GM19372 (cell line): Measurements from ENCODE around the gene SH2D4B.

Experiments
- ATAC-seq: cut with Tn5 transposase; IDR thresholded peaks from one replicate; pipeline ENCODE4 v1.9.1; 2021; ENCODE audit warnings: mild to moderate bottlenecking, low read depth, moderate library complexity; ENCODE audit not compliant: unreplicated experiment

SH2D4B gene

DNA sequence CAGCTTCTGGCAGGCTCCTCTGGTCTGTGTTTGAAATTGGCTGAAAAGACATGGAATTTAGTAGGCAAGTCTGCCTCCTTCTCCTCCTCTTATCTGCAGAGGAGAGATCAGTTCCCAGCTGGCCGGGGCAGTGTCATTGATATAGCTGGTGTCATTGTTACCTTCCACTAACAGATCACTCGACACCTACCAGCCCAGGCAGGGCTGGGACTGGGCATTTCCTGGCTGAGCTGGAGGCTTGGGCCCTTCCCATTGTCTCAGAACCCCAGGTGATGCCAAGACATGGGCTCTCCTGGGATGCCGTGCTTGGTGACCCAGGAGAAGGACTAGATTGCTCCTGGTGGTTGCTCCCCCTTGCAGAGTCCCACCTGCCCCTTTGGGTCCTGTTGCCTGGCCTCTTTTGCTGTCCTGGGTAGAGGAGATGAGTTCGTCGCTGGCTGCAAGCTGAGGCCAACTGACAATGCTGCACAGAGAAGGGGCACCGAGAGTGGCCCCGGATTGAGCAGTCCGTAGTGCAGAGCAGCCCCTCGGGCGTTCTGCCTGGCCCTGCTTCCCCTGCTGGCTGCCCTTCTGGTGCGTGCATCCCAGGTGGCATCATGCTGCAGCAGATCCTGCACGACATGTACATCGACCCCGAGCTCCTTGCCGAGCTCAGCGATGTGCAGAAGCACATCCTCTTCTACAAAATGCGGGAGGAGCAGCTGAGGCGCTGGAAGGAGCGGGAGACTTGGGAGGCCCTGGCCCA, at the start of gene SH2D4B:
TSS of gene SH2D4B (plus strand) at position 167 of the 745 bp plus-strand sequence. CDS start at position 597, 430 bp downstream.
- ATAC-seq = no peak

DNA sequence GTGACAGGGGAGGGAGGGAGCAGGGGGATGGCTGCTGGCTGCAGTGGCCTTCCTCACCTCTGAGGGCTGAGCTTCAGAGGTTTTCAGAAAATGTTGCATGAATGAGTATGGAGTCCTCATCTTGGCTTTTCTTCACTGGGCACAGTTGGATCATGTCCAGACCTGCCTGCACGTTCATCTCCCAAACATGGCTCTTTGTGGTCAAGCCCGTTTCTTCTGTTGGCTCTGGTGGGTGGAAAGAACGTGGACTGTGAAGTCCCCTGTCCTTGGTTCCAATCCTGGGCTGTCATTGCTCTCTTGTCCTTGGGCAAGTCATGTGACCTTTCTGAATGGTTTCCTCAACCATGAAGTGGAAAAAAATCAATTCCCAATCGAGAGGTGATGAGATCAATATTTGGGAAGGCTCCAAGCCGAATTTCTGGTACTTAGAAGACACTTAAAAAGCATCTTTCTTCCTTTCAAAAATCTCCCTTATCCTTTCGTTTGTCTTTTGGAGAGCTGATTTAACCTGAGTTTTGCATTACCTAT, 49.1 kb upstream of the SH2D4B start:
- ATAC-seq = no peak

DNA sequence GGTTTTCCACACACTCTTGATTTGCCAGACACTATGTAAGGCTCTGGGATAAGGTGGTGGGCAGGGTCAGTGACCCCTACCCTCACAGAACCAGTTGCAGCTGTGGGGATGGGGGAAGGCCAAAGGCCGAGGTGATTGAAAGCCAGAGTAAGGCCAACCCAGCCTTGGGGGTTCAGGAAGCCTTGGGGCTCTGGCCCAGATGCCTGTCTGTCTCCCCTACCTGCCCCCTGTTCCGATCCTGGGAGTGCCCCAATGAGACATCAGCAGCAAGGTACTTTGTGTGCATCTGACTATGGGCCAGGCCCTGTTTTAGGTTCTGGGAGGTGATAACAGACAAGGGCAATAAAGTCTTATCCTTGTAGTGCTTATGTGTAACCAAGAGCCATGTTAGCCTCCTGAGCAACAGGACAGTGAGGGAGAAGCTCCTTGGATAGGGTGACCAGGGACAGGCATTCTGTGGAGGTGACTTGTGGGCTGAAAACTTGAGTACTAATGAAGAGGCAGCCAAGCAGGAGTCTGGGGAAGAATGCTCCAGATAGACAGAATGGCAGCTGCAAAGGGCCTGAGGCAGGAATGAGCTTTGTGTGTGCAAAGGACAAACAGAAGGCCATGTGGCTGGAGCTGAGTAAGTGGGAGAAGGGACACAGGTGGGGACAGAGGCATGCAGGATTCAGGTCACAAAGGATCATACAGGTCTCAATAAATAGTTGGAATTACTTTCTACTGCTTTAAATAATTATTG, 48.2 kb upstream of the SH2D4B start:
- ATAC-seq = no peak

DNA sequence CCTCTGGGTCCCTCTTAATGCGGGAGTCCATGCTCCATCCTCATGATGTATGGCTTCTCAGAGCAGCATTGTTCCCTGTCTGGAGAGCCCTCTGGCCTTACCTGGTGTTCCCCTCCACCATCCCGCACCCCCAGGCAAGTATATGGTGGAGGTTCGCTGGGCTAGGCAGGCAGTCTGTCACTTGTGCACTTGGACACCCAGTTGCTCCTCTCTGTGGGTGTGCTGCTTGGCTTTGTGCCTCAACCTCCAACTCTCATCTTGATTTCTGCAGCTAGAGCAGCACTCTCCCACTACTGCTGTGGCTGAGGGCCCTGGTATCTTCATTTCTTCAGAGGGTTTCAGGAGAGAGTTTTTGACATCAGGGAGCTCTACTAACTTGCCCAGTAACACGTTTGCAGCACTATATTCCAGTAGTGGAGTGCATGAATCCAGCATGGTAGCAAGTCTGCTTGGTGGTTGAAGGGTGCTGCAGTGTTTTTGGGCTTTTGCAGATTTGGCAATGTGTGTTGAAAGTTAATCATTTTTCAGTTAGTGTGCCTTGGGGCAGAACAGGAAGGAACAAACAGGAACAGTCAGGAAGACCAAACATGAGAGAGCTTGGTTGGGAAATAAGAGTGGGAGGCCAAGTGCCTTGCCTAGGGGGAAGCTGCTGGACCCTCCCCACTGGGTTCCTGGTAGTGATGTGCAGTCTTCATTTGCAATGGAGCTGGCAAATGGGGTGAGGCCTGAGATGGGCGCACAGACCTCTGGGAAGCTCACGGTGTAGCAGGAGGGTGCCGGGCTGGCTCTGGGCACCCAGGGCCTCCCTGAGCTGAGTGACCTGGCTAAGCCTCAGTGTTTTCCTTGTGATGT, 46.2 kb upstream of the SH2D4B start:
- ATAC-seq = no peak

DNA sequence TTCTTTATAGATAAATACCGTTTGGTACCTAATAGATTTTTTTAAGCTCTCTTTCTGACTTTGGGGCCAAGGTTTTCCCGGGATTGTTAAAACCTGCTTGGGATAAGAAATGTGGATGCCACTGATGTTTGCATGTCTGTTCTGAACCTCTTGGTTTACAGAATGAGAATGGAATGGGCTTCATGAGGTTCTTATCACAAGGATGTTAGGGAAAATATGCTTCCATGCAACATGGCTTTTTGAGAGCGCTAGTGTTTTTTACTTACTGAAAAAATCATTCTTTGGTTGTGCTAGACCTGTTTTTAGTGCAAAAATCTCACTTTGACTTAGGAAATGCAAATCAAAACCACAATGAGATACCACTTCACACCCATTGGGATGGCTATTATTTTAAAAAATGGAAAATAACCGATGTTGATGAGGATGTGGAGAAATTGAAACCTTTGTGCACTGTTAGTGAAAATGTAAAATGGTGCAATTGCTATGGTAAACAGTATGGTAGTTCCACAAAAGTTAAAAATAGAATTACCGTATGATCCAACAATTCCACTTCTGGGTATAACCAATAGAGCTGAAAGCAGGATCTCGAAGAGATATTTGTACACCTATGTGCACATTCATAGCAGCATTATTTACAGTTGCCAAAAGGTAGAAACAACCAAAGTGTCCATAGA, 44.7 kb upstream of the SH2D4B start:
- ATAC-seq = no peak

DNA sequence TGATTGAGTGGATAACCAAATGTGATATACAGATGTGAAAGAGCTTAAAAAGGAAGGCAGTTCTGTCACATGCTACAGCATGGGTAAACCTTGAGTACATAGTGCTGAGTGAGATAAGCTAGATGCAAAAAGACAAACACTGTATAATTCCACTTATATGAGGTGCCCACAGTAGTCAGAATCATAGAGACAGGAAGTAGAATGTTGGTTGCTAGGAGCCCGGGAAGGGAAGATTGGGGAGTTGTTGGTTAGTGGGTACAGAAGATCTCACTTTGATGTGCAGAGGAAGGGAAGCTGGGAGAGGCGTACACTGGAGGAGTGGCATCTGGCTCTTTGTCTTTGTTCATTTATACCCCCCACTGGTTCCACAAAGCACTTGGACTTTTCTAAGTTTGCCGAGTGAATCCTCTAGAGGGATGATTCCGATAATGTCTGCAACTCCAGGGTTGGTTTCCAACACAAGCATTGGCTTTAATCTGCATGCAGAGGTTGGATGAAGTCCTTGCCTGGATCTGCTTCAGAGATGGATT, 44.1 kb upstream of the SH2D4B start:
- no peak for ATAC-seq

DNA sequence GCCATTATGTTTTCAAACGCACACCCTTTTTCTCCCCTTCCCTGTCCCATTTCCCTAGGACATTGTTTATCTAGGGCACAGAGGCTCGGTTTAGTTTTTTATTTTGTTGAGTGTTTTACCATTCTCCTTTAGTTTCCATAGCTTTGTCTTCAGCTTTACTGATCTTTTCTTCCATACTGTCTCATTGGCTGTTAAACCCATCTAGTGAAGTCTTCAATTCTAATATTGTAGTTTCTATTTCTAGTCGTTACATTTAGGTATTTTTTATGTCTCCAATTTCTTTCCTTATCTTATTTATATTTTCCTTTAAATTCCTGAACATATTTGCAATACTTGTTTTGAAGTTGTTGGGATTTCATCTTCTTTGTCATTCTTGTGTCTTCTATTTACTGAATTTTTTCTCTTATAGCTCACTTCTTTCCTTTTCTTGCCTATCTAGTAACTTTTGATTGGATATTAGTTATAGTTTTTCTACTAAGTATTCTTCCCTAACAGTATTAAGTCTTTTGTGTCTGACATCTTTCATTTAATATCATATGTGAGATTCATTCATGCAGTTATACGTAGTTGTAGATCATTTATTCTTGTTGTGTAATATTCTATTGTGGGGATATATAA, 41.0 kb upstream of the SH2D4B start:
- ATAC-seq = no peak

DNA sequence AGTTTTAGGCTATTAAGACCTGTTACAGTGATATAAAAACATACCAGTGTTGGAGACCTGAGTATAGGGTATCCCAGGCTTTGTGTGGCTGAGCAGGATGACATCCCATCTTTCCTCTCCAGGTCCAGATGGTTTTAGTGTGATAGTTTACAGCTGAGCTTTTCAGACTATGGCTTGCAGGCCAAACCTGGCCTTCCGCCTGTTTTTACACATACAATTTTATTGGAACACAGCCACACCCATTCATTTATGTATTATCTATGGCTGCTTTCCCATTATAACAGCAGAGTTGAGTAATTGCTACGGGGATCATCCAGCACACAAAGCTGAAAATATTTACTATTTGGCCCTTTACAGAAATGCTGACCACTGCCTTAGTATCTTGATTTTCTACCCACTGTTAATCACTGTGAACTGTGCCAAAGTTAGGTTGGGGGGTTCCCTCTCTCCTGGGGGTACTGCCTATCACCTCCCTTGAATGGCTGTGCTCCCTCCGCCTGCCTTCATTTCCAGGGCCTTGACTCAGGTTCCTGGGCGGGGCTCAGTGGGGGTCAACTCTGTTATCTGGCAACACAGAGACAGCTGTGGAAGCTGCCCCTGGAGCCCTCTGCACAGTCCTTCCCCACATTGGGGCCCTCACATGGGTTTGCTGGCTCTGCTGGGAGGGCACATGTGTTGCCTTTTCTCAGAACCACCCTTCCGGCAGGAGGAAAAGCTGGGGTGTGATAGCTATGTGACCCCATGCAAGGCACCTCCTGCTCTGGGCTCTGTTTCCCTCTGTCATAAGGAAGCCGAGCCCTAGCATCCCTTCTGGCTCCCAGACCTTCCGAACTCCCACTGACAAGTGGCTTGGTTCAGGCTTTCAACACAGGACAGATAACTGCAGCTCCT, 40.3 kb upstream of the SH2D4B start:
- ATAC-seq = no peak

DNA sequence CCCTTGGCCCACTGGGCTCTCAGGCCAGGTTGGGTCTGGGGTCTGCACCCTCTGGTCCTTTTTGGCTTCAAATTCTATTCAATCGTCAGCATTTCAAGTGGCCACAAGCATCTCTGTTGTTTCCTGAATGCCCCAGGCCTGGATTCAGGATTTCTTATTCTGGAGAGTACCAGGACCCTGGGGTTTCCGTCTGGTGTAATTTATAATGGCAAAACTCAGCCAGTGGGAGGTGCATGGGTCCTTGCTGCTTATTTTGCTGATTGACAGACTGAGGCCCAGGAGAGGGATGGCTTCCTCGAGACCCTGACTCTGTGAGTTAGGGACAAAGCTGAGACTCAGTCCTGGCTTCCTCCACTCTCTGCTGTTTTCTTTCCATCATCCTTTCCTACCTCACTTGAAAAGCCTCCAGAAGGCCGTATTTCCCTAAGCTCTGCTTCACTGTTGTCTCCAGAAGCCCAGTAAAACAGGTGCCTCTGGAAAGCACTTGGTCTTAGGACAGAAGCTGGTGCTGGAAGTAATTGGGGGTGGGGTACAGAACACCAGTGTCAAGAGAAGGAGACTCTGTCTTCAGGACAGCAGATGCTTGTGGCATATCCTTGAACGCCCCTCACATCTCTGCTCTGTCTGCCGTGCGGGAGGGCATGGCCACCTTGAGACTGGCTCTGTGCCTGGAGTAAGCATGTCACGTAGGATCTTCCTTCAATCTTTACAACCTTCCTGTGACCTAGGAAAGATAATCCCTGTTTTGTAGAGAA, 39.4 kb upstream of the SH2D4B start:
- ATAC-seq = no peak

DNA sequence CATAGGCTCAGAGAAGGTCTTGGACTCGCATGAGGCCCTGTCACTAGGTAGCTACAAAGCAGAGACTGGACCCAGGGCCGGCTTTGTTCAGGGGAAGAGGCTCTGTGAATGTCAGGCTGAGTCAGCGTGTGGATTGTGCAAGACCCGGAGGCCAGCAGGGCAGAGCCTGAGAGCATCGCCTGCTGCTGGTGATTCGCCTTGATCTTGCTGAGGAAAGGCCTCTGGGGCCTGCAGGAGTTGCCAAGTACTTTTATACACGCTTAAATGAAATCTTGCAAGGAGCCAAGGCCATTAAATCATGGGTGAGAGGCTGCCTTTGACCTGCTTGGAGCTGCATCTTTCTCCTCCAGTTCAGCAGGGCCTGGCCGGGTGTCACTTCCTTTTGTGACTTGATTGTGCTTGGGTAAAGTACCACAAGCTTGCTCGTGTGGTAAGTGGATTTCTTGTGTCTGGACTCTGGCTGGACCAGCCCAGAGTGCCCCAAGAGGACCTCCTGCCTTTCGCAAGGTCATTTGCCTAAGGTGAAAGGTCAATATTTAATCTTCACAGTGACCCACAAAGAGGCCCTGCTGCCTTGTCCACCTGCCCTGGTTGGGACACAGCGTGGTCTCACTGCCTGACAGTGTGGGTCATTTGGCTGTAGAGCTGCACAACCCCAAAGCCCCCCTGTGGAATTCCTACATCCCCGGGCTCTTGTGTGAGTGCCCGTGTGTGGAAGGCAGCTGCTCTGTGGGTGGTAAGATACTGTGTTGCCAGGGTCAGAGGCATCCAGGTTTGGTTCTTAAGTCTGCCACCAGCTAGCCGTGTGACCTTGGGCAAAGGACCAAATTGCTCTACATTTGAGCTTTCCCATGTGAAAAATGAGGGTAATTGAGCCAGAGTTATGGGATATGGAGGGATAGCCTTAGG, 38.6 kb upstream of the SH2D4B start:
- ATAC-seq = no peak

DNA sequence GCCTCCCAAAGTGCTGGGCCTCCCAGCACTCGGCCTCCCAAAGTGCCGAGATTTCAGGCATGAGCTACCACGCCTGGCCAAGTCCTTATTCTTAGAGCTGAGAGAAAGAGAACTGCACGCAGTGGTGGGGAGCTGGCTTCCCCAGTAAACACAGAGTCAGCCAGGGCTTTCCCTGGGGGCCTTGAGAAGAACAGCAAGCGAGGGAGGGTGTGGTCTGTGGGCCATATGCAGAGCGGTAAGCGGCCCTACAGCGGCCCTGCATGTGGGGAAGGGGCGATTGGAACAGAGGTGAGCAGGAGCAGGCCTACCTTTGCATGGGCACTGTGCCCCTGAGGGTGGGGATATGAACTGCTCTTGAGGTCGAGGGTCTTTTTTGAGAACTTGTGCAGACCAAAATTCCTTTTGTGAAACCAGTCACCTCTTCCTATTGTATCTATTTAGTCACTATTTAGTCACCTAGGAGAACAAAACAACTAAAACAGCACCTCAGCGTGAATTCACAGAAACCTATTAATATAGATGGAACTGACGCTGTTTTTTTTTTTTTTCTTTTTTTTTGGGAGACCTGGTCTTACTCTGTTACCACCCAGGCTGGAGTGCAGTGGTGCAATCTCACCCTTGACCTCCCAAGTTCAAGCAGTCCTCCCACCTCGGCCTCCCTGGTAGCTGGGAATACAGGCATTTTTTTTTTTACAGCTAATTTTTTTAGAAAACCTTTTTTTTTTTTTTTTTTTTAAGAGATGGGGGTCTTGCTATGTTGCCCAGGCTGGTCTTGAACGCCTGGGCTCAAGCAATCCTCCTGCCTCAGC, 36.9 kb upstream of the SH2D4B start:
- peak; percentile 49 for ATAC-seq

DNA sequence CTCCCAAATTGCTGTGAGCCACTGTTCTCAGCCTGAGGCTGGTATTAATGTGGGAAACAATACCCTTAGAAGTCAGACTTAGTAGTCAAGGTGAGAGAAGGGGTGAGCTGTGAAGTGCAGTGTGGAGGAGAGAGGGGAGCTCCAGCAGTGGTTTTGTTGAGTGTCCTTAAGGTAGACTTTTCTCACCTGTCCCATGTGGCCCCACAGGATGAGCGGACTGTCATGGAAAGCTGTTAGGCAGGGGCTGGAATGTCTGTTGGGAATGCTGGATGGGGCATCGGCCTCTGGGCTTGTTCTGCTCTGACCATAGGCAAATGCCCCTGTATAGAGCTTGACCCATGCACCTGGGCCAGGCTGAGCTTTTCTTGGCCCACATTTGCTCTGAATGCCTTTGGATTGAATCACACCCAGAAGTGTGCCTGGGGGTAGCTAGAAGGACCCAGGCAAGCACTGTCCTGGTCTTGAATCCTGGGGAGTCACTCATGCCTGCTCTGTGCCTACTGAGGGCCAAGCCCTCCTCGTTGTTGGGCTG, 36.3 kb upstream of the SH2D4B start:
- no peak for ATAC-seq

DNA sequence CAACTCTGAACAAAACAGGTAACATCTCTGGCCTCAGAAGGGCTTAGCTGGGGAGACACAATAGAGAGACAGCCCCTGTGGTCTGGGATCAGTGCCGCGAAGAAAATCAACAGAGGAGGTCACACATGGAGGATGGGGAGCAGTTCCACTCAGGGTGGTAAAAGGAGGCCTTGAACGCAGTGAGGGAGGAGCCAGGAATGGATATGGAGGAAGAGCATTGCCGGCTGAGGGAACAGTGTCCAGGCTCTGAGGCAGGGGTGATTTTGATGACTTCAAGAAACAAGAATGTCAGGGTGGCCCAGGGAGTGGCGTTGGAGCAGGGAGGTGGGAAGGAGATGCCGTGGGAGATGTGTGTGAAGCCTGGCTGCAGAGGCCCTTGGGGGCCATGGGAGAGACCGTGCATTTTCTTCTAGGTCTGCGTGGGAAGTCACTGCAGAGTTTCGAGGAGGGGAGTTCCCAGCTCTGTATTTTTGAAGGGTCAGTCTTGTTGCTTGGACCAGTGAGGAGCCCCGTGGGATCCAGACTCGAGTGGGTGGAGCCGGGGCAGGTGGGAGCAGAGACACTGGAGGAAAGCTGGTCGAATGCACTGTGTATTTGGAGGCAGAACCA, 35.7 kb upstream of the SH2D4B start:
- ATAC-seq = no peak

DNA sequence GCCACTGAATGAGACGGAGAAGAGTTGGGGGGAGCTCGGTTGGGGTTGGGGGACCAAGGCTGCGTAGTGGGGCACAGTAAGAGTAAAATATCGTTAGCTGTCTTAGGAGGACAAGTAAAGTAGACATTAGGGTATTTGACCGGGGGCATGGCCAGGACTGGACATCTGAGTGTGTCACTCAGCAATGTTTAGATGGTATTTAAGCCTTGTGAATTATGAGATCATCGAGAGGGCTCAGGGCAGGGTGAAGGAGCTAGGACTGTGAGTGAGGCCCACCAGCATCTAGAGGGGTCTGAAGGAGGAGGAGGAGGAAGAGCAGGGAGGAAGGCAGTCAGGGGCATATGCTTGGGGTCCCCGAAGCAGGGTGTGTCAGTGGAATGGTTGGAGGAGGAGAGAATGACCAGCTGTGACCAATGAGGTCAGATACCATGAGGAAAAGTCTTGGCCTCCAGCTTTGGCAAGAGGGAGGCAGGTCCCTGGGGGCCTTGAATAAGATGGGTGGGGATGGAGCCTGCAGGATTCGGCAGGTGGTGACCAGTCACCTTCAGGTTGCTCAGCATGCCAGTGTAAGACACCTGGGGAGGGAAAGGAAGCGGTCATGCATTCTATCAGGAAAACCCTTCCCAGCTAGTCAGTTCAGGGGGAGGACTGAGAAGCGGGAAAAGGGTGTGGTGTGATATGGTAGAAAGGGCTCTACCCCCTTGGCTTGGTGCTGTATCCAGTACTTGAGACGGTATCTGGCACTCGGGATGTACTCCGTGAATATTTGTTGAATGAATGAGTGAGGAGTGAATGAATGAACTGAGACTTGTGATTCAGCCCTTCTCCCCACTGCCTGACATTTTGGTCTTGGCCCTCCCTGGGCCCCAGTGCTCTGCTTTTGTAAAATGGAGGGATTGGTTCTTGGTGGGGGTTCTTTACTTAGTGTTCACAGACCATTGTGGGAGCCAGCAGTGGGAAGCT, 34.8 kb upstream of the SH2D4B start:
- ATAC-seq = no peak
